ENCODE results near the gene SYCN.

The SYCN gene

GRCh38 chr19:39196860-39197562, 7.1 kb downstream of the SYCN start, which contains the start of gene NCCRP1:
Gene NCCRP1 (plus strand): TSS chr19:39196964. CDS start chr19:39196983, 19 bp downstream.
- Histone ChIP-seq H3K36me3 (ENCODE audit: low read depth) (no peaks in the 10 kb centered on the region), H3K27me3 (ENCODE audit: insufficient read depth, poor library complexity, severe bottlenecking) (peaks cover 4% of the 10 kb centered on the region), H3K4me1 (ENCODE audit: insufficient read depth, poor library complexity, severe bottlenecking) (peaks cover 5% of the 10 kb centered on the region), H3K9me3 (ENCODE audit: severe bottlenecking) (no peaks in the 10 kb centered on the region), H3K27ac (ENCODE audit: poor library complexity, severe bottlenecking) (no peak within 1 kb of the TSS), H3K4me3 (ENCODE audit: severe bottlenecking) (no peak within 1 kb of the TSS)
- ATAC-seq (ENCODE audit: low read depth) (no peak), DNase-seq (ENCODE audit: low spot score) (no peak)
- TF ChIP-seq CTCF (IDR thresholded peaks at IDR 0.05; ENCODE audit: poor library complexity, severe bottlenecking) = no peak

- Histone ChIP-seq H3K9me3 (ENCODE audit: severe bottlenecking) (no peaks in the 10 kb centered on the region), H3K4me1 (ENCODE audit: insufficient read depth, poor library complexity, severe bottlenecking) (peaks cover 5% of the 10 kb centered on the region), H3K36me3 (ENCODE audit: low read depth) (no peaks in the 10 kb centered on the region), H3K4me3 (ENCODE audit: severe bottlenecking) (no peak overlapping the region), H3K27me3 (ENCODE audit: insufficient read depth, poor library complexity, severe bottlenecking) (no peaks in the 10 kb centered on the region), H3K27ac (ENCODE audit: poor library complexity, severe bottlenecking) (no peak overlapping the region)
- ATAC-seq (ENCODE audit: low read depth) (no peak), DNase-seq (ENCODE audit: low spot score) (no peak)
- TF ChIP-seq CTCF (IDR thresholded peaks at IDR 0.05; ENCODE audit: poor library complexity, severe bottlenecking) = no peak
These were observed 7.7 kb downstream of the SYCN start for GRCh38 chr19:39196320-39196719.

- no peak for ATAC-seq (ENCODE audit: low read depth)
These were observed 8.3 kb downstream of the SYCN start for GRCh38 chr19:39195755-39196154.

DNA sequence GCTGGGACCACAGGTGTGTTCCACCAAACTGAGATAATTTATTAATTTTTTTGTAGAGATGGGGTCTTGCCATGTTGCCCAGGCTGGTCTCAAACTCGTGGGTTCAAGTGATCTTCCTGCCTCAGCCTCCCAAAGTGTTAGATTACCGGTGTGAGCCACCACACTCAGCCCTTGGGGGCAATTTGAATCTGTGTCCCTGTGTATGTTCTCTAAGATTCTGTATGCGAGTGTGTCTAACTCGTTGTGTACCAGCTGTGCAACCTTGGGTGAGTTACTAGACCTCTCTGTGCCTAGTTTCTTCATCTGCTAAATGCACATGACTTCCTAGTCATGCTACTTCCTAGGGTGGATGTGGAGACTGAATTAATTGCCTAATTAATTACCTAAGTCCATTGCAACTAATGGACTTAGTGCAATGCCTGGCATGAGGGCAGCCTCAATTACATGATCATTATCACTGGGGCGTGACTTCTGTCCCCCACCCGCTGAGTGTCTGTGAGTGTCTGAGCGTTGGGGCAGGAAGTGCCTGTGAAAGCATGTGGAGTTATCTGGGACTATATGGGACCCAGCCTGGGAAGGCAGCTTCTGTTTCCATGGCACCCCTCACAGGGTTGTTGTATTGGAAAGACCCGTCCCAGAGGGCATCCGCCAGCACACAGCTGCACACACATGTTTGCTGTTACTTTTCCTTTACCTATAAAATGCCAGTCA, 9.1 kb downstream of the SYCN start:
- H3K9me3 ChIP-seq (ENCODE audit: severe bottlenecking) = no peaks in the 10 kb centered on the region
- DNase-seq (ENCODE audit: low spot score) = no peak
- no peak overlapping the region for H3K27ac ChIP-seq (ENCODE audit: poor library complexity, severe bottlenecking)
- ATAC-seq (ENCODE audit: low read depth) = no peak
- peaks cover 5% of the 10 kb centered on the region for H3K4me1 ChIP-seq (ENCODE audit: insufficient read depth, poor library complexity, severe bottlenecking)
- H3K36me3 ChIP-seq (ENCODE audit: low read depth) = no peaks in the 10 kb centered on the region
- no peaks in the 10 kb centered on the region for H3K27me3 ChIP-seq (ENCODE audit: insufficient read depth, poor library complexity, severe bottlenecking)
- TF ChIP-seq CTCF (IDR thresholded peaks at IDR 0.05; ENCODE audit: poor library complexity, severe bottlenecking) = no peak
- H3K4me3 ChIP-seq (ENCODE audit: severe bottlenecking) = no peak overlapping the region

More at GRCh38 chr19:39195755-39196154, 8.3 kb downstream of the SYCN start:
- TF ChIP-seq CTCF (IDR thresholded peaks at IDR 0.05; ENCODE audit: poor library complexity, severe bottlenecking) = no peak
- no peak overlapping the region for H3K27ac ChIP-seq (ENCODE audit: poor library complexity, severe bottlenecking)
- no peaks in the 10 kb centered on the region for H3K27me3 ChIP-seq (ENCODE audit: insufficient read depth, poor library complexity, severe bottlenecking)
- H3K36me3 ChIP-seq (ENCODE audit: low read depth) = no peaks in the 10 kb centered on the region
- no peak for DNase-seq (ENCODE audit: low spot score)
- peaks cover 5% of the 10 kb centered on the region for H3K4me1 ChIP-seq (ENCODE audit: insufficient read depth, poor library complexity, severe bottlenecking)
- no peaks in the 10 kb centered on the region for H3K9me3 ChIP-seq (ENCODE audit: severe bottlenecking)
- no peak overlapping the region for H3K4me3 ChIP-seq (ENCODE audit: severe bottlenecking)

DNA sequence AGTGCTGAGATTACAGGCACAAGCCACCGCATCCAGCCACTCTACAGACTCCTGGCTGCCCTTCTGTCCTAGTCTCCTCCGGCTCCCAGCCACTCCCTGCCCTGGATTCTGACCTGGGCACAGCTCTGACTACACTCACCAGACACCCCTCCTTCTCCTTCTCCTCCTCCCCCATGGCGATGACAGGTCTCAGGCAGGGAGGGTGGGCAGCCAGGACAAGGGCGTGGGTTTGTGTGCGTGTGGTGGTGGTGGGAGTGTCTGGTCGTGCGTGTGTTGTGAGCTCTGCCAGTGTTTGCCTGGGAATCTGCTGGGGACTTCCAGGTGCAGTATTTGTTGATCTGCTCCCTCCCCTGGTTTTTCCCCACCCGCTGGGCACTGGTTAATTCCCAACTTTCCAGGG, 10.3 kb downstream of the SYCN start:
- Histone ChIP-seq H3K4me1 (ENCODE audit: insufficient read depth, poor library complexity, severe bottlenecking) (peaks cover 5% of the 10 kb centered on the region), H3K36me3 (ENCODE audit: low read depth) (no peaks in the 10 kb centered on the region), H3K9me3 (ENCODE audit: severe bottlenecking) (no peaks in the 10 kb centered on the region), H3K27ac (ENCODE audit: poor library complexity, severe bottlenecking) (no peak overlapping the region), H3K27me3 (ENCODE audit: insufficient read depth, poor library complexity, severe bottlenecking) (no peaks in the 10 kb centered on the region), H3K4me3 (ENCODE audit: severe bottlenecking) (no peak overlapping the region)
- ATAC-seq (ENCODE audit: low read depth) (peak; percentile 57), DNase-seq (ENCODE audit: low spot score) (no peak)
- TF ChIP-seq CTCF (IDR thresholded peaks at IDR 0.05; ENCODE audit: poor library complexity, severe bottlenecking) = no peak

Data from RWPE2 (cell line).